ENCODE data around the gene KAT2B.

The KAT2B gene

DNA sequence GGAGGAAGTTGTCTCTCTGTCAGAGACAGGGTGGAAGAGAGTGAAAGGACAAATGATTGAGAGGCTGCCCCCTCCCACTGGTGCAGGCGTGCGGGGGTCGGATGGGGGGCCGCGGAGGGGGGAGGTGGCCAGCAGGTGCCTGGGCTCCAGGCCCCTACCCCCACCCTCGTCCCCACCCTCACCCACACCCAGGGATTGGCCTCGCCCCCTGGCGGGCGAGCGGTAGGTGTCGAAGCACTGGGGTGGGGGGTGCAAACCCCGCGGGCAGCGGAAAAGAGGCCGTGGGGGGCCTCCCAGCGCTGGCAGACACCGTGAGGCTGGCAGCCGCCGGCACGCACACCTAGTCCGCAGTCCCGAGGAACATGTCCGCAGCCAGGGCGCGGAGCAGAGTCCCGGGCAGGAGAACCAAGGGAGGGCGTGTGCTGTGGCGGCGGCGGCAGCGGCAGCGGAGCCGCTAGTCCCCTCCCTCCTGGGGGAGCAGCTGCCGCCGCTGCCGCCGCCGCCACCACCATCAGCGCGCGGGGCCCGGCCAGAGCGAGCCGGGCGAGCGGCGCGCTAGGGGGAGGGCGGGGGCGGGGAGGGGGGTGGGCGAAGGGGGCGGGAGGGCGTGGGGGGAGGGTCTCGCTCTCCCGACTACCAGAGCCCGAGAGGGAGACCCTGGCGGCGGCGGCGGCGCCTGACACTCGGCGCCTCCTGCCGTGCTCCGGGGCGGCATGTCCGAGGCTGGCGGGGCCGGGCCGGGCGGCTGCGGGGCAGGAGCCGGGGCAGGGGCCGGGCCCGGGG is at the start of gene KAT2B:
Gene KAT2B (plus strand): TSS at position 682 of the 783 bp plus-strand sequence. CDS start 32 bp downstream, at position 714.
- TF ChIP-seq, protein P1, sequence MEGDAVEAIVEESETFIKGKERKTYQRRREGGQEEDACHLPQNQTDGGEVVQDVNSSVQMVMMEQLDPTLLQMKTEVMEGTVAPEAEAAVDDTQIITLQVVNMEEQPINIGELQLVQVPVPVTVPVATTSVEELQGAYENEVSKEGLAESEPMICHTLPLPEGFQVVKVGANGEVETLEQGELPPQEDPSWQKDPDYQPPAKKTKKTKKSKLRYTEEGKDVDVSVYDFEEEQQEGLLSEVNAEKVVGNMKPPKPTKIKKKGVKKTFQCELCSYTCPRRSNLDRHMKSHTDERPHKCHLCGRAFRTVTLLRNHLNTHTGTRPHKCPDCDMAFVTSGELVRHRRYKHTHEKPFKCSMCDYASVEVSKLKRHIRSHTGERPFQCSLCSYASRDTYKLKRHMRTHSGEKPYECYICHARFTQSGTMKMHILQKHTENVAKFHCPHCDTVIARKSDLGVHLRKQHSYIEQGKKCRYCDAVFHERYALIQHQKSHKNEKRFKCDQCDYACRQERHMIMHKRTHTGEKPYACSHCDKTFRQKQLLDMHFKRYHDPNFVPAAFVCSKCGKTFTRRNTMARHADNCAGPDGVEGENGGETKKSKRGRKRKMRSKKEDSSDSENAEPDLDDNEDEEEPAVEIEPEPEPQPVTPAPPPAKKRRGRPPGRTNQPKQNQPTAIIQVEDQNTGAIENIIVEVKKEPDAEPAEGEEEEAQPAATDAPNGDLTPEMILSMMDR (conservative IDR thresholded peaks at IDR 0.05), result peak; percentile 82
- peak within 1 kb of the TSS; percentile 92 for H3K27ac ChIP-seq

GRCh38 chr3:19994796-19995195 is 45.5 kb upstream of the KAT2B start:
- H3K27ac ChIP-seq, result no peak overlapping the region
- TF ChIP-seq, protein P1 (conservative IDR thresholded peaks at IDR 0.05), result no peak

DNA sequence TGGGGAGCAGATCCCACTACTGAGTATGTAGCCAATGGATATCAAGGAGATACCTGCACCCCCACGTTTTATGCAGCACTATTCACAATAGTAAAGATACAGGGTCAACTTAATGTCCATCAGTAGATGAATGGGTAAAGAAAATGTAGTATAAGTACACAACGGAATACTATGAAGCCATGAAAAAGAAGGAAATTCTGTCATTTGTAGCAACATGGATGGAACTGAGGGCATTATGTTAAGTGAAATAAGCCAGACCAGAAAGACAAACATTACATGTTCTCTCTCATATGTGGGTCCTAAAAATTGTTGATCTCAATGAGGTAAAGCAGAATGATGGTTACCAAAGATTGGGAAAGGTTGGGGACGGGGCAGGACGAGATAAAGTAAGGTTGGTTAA is 42.7 kb upstream of the KAT2B start:
- TF ChIP-seq, protein P1 (conservative IDR thresholded peaks at IDR 0.05), result no peak
- no peak overlapping the region for H3K27ac ChIP-seq

- H3K27ac ChIP-seq, result no peak overlapping the region
- TF ChIP-seq, protein P1 (conservative IDR thresholded peaks at IDR 0.05), result no peak
Measured at GRCh38 chr3:20001932-20002331, 38.3 kb upstream of the KAT2B start.

- H3K27ac ChIP-seq, result no peak overlapping the region
- TF ChIP-seq, protein P1 (conservative IDR thresholded peaks at IDR 0.05), result no peak
Measured at GRCh38 chr3:20007960-20008359, 32.3 kb upstream of the KAT2B start.

DNA sequence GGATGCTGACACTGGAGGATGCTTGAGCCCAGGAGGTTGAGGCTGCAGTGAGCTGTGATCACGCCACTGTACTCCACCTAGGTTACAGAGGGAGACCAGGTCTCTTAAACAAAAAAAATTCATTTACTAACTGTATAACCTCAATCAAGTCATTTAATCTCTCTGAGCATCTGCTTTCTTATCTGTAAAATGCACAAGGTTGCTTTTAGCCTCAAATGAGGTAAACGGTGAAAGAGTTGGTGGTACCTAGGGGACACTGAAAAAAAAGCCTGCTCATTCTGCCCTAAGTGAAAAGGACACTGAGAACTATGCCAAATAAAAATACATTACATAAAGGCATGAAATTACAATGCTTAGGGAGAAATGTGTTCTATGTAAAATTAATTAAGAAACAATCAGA is 31.6 kb upstream of the KAT2B start:
- TF ChIP-seq, protein P1 (conservative IDR thresholded peaks at IDR 0.05), result no peak
- no peak overlapping the region for H3K27ac ChIP-seq

GRCh38 chr3:20012164-20012563 is 28.1 kb upstream of the KAT2B start, which contains the start of gene PP2D1:
Gene PP2D1 (minus strand): TSS chr3:20012264. CDS start chr3:20012072, 192 bp downstream.
- TF ChIP-seq, protein P1 (conservative IDR thresholded peaks at IDR 0.05), result no peak
- H3K27ac ChIP-seq, result no peak within 1 kb of the TSS

Measured in VCaP (cell line).